ENCODE measurements around the gene GALNT18.

The GALNT18 gene
- total RNA-seq: 0 to 0.97 (median 0.29) reads per million in 18 experiments

DNA sequence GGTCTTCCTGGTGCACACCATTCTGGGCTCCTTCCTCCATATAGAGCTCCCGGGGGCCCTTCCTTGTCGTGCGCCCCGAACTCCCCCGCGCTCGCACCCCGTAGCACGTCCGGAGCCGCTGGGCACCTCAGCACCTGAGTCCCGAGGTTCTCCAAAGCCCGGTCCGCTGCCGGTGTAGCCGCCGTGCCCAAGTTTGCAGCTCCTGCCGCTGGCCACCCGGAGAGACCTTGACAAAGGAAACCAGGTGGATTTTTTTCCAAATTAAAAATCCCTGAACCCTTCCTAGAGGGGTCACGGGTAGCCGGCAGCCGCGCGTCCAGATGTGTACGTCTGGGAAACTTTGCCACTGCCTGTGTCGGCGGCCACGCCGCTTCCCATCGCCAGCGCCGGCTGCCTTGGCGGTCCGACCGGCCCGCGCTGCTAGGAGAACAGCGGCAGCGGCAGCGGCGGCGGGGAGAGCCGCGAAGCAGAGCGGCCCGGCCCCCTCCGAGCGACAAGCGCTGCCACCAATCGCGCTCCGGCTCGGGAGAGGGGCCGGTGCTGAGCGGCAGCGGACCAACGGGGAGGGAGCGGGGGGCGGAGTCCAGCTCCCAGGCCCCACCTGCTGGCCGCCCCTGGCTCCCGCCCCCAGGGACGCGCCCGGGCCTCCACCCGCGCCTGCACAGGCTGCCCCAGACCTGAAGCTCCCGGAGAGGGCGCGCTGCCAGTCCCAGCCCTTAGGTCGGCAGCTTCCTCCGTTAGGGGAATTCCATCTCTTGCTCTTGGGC, at the start of gene GALNT18:
Gene GALNT18, minus strand, starts transcription at position 433 of the 767 bp plus-strand sequence.
- DNase-seq: peak; percentile 69 to 86

DNA sequence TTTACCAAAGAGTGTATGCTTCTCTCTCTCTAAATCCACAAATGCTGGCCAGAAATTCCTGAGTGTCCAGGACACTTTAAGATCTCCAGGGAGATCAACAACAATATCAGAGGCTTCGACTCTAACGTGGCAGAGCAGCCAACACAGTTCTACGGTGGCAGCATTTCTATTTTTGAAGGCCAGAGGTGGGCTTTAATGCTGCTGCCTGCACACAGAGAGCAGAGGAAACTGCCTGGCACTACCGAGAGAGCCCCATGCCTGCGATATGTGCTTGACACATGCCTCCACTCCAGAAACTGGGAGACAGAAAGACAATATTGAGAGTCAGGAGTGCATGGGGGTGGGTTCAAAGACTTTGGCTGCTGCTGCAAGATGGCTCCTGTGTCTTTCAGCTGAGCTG, 48.8 kb upstream of the GALNT18 start:
- no peak for DNase-seq

DNA sequence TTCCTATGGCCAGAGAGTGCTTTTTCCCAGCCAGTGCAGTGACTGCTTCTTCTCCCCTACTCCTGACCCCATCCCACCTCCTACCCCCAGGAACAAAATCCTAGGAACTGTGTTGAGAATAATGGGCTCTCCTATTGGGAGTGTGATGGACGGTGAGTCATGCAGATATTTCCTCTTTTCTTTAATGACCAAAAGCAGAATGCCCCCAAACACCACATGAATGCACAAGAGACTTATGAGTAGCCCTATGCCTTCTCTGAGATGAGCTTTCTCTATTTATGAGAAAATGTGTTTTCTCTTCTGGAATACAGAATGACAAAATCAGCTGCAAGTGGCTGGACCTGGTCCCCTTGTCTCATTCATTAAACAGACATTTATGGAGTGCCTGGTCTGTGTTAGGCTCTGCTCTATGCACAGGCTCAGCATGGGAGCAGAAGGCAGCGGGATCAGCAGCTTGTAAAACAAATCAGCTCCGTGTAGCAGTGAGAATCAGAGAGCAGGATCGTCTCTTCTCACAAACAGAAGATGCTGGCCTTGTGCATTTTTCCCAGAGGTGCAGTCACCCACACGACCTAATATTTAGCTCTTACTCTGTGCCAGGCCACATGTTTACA, 47.5 kb upstream of the GALNT18 start:
- no peak for DNase-seq

DNA sequence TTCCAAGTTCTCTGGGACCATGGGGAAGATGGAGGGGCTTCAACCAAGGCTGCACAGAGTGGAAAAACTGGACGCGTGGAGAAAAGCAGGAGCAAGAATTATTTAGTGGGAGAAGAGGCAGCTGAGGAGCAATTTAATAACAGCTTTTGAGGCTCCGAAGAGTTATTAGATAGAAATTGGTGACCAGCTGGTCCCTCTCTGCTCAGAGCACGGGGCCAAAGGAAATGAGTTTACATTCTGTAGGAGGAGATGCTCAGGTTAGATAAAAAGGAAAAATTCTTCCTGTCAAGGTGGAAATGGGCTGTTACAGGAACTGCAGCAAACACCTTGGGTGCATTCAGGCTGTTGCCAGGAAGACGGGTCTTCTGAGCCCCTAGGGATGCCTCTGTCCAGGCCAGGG, 47.0 kb upstream of the GALNT18 start:
- DNase-seq: no peak

DNA sequence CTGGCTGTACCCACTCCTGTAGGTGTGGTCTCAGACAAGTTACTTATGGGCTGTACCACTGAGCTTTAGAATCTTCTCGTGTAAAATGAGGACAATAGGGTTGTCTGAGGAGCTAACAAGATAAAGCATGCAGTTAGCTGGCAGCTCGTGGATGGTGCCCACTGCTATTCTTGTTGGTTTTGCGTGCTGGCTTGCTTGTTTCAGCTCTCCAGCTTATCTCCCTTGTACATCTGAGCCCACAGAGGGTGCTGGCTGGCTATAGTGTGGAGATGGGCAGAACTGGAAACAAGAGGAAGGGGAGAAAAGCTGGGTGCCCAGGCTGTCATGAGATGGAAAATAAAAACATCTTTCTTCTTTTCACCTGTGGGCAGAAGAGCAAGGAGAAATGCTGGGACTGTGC, 46.5 kb upstream of the GALNT18 start:
- DNase-seq: no peak

DNA sequence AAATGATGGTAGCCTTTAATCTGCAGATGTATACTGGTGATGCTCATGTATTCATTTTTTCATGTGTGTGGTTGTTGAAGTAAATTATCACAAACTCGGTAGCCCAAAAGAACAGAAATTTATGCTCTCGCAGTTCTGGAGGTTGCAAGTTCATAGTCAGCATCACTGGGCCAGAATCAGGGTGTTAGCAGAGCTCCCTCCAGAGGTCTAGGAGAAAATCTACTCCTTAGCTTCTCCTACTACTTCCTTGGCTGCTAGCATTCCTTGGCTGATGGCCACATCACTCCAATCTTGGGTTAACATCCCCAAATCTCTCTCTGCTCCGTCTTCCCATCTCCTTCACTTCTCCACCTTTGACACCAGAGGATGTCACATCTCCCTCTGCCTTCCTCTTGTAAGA, 45.3 kb upstream of the GALNT18 start:
- peak in 1 of 2 donors; percentile 2 for DNase-seq

DNA sequence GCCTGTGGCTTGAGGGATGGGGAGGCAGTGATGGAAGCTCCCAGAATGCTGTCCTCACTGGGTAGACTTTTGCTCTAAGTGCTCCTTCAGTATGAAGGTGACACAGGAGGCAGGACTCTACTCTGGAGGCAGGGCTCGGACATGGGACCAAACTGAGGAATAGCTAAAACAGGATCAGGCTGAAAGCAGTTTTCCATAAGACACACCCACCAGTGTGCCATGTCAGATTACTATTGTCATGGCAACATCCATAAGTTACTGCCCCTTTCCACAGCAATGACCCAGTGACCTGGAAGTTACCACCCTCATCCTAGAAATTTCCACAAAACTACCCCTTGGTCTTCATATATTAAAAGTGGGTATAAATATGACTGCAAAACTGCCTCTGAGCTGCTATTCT, 43.6 kb upstream of the GALNT18 start:
- DNase-seq: no peak

DNA sequence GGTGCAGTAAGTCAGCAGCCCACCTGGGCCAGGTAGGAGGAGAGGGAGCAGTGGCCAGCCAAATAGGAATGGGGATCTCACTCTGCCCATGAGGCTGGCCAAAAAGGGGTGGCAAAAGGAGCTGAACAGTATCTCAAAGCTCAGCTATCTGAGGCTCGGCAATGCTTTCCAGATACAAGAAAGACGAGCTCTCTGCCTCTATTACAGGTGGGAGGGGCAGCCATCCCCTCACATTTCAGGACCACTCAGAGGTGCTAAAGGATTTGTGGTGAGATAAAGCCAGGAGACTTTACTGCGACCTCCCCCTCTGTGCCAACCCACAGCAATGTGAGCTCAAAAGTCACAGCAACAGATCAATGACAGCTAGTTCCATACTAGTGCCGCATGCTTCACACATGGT, 42.1 kb upstream of the GALNT18 start:
- DNase-seq: no peak

DNA sequence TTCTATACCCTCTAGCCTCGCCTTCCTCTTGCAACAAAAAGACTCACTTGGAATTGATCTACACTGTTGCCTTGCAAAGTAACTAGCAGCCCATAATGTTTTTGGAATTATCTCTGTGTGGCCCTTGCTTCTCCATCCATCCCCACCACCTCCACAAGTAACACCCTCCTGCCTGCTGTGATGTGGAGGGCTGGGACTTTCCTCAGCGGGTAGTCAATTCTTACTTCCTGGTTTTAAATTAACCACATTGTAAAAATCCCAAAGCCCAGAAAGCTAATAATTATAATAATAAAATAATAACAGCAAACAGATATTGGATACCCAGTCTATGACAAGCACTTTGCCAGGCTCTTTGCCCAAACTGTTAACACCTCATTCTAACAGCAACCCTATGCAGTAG, 40.8 kb upstream of the GALNT18 start:
- DNase-seq: no peak

DNA sequence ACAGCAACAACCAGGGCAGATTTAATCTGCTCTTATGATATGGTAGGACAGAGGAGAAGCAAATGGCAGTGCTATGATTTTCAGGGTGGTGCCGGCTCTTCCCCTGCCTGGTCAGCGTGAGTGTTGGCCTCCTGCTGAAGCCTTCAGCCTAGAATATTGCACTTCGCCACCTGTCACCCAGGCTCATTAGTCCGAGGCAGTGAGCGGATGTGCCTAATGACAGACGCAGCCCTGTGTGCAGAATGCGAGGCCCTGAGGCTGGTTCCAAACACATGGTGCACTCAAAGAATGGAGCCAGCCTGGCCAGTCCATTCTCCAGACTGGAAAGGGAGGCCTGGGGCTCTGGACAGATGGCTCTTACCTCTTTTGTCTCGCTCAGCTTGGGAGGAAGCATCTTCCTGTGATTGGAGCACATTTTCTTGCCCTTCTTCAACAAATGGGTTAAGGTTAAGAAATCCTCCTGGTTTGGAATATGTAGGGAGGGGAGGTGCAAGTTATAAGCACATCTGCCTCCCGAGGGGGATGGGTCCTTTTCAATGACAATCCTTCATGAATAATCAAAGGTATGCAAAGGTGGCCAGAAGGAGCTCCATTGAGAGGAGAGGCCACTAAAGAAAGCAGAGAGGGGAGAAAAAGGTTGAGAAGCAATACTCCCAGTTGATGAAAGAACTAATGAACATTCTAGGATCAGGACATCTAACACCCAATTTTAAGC, 39.7 kb upstream of the GALNT18 start:
- DNase-seq: no peak

DNA sequence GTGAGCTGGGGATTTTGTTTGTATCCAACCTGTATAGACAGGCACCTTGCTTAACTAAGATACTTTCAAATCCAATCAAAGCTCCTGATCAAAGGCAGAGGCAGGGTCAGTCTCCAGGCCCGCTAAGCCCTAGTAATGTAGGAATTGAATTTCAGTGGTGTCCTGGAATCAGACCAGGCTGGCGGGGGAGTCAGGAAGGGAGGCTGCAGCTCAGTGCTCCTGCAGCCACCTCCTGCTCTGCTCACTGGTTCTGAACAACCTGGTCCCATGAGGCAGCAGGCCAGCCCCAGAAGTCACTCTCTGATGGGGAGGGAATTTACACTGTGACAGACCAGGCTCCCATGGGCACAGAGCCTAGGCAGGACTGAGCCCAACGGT, 38.5 kb upstream of the GALNT18 start:
- DNase-seq: no peak

DNA sequence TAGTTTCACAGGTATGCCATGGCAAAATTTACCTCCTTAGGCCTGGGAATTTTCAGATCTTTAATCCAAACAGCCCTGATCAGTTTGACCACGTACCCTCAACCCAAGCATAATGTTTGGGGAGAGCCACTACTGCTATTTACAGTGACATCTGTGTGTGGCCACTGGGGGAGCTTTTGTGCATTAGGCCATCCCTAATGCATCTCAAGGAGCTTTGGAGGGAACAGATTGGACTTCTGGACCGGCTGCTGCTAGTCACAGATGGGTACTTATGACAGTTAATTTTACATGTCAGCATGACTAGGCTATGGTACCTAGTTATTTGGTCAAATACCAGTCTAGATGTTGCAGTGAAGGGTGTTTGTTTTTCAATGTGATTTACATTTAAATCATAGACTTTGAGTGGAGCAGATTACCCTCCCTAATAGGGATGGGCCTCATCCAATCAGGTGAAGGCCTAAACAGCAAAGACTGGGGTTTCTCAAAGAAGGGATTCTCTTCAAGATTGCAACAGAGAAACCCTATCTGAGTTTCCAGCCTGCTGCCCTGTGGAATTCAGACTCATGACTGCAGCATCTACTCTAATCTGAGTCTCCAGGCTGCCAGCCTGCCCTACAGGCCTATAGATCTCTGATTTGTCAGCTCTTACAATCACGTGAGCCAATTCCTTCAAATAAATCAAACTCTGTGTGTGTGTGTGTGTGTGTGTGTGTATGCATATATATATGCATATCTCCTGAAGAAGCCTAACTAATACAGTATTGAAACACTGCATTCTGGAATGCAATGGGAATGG, 38.0 kb upstream of the GALNT18 start:
- no peak for DNase-seq

DNA sequence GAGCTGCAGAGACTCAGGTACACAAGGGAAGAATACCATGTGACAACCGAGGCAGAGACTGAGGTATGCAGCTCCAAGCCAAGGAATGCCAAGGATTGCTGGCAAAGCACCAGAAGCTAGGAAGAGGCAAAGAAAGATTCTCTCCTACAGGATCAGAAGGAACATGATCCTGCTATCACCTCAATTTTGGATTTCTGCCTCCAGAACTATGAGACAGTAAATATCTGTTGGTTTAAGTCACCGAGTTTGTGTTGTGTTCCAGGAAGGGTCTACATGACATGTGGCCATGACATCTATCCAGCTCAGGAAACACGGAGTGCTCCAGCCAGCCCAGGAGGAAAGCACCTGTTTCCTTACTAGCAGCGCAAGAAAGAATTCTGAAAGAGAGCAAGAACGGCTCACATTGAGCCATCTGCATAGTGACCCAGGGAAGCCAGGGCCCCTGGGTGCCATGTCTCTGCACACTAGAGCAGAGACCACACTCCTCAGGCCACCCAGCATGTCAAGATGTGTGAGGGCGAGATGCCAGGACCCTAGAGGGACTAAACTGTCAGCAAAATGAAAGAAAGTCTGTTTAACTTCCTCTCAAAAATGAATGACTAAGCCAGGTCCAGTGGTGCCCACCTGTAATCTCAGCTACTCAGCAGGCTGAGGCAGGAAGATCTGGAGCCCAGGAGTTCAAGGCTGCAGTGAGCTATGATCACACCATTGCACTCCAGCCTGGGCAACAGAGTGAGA, 35.6 kb upstream of the GALNT18 start:
- no peak for DNase-seq

DNA sequence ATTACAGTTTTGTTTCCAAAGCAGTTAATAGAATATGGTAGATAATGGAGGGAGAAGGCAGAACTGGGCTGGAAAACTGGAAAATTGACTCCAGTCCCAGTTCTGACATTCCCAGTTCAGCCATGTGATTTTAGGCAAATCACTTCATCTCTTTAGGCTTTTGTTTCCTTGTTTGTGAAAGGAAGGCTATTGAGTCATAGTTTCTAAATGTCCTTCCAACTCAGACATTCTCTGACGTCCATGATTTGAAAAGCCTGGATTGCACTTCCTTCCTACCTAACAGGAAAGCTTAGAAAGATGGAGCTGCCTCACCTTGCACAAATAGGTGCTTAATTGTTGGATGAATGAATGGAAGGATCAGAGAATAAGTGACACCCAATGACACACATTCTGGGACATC, 19.8 kb upstream of the GALNT18 start:
- no peak for DNase-seq

DNA sequence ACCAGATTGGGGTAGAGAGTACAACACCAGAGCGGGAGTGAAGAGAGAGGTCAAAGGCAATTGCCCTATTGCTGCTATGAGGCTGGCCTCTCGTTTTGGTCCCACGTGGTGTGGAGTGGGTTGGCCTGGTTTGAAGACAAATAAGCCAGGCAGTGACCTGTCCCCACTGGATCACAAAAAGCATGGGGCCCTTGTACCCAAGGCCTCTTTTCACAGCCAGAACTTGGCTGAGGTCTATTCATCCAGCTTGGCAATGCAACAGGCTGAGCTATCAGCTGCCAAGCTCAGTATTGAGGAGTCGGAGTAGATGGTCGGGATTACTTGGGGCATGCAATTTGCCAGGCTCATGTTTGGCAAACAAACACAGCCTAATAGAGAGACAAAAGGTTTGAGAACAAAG, 19.2 kb upstream of the GALNT18 start:
- no peak for DNase-seq

DNA sequence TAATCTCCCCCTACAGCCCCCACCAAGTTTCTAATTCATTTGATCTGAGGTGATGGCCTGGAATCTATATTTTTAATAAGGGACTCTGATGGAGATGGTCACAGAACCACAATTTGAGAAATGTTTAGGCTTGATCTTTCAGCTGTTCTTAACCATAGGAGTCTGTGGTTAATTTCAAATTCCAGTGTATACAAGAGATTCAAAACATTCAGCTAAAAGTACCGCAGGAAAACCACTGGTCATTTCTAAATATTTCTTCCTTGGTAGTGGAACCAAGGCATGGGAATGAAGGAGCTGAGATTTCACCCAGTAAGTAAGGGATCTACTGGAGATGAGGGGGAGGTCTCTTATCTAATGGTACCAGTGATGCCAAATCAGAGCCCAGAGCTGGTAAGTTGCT, 18.3 kb upstream of the GALNT18 start:
- DNase-seq: no peak

DNA sequence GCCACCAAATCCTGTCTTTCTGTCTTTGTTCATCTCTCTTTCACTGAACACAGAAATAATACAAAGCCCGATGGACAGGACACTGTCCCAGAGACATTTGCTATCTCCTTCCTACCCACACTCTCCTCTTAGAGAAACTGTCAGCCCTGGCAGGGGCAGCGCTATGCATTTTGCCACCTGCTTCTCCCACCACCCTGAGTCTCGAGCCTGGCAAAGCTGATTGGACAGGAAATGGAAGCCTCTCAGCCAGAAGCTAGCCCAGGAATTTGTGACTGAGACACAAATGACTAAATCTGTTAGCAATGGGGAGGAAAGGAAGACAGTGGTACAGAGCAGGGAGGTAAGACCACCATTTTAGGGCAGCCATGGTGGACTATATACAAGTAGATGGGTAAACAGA, 14.9 kb upstream of the GALNT18 start:
- DNase-seq: no peak

DNA sequence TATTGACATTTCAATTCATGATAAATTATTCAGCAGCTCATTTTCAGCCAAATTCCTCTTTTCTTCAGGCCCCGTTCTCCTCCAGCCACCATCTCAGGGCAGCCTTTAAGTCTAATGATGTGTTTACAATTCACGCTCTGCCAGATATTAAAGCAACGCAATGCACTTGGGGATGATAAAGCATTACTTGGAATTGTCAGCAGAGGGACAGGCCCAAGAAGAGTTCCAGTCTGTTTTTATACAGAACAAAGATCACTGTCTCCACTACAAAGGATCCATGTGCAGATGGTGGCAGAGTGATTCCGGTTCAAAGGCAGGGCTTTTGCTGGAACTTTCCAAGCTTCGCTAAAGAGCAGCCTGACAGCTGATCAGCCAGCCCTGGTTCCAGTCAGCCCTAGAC, 13.6 kb upstream of the GALNT18 start:
- no peak for DNase-seq

DNA sequence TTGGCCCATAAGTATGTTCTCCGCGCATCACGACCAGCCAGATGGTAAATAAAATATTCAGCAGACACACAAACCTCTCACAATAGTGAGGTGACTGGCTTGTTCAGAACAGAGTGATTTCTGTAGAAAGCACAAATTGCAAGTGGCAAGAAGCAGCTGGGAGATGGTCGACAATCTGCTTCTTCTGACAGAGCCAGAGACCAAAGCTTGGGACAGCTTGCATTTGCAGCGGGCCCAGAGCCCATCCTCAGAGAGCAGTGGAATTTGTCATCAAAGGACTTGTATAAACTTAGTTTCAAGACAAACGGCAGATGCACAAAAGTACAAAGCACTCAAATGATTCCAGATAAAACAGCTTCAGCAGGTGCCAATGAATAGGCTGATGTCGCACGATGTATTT, 7.6 kb upstream of the GALNT18 start:
- DNase-seq: no peak

DNA sequence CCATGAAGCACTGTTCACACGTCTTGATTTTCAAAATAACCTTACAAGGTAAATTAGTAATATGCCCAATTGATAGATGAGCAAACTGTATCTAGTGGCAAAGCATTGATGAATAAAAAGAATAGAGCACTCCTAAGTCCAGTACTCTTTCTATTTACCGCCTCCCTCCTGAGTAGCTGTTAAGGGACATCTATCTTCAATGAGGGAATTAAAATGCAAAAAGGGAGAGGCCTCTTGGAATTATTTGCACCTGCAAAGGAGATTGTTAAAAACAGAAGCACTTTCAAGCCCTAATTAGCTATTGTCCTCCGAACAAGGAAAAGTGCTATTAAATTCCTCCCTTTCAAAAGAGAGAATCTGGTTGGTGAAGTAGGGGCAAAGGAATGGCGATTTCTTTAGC, 6.8 kb upstream of the GALNT18 start:
- no peak for DNase-seq

DNA sequence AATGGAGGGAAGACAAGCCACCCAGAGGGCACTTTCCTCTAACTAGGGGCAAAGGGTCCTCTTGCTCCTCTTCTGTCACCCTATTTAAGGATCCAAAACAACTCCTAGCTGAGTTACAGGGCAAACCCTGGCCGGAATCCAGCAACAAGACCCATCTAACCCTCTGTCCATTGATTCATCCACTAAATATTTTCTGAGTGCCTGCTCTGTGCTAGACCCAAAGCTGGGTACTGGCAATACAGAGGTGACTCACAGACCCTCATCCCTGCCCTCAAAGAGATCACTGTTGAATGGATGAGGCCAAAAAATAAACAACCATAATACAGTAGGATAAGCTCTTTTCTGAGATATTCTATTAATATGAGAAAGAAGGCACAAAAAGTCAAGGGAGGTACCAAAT, 4.3 kb upstream of the GALNT18 start:
- DNase-seq: no peak

DNA sequence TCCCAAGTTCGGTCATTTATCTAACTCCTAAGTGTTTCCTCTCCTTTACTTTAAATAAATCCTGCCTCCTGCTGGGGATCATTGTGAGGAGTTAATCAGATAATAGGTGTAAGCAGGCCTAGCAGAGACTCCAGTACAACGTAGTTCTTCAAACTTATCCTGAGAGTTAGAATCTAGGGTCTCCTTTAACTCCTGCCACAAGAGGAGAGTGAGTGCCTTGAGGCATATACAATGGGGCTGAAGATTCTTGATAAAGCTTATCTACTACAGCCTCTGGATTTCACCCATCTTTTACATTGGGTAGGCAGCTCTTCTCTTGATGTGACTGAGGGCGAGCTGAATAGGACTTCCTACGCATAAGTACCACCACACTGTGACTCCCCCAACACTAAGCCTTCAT, 3.1 kb upstream of the GALNT18 start:
- DNase-seq: no peak

Measured in inflammatory macrophage (primary cell).